ENCODE results near the gene MYO18B.
"Not testable (repeated sequence)": the region's sequence is repeated elsewhere in the genome, so short reads cannot be mapped to it uniquely, and the experiment has no call there.

The MYO18B gene, protein sequence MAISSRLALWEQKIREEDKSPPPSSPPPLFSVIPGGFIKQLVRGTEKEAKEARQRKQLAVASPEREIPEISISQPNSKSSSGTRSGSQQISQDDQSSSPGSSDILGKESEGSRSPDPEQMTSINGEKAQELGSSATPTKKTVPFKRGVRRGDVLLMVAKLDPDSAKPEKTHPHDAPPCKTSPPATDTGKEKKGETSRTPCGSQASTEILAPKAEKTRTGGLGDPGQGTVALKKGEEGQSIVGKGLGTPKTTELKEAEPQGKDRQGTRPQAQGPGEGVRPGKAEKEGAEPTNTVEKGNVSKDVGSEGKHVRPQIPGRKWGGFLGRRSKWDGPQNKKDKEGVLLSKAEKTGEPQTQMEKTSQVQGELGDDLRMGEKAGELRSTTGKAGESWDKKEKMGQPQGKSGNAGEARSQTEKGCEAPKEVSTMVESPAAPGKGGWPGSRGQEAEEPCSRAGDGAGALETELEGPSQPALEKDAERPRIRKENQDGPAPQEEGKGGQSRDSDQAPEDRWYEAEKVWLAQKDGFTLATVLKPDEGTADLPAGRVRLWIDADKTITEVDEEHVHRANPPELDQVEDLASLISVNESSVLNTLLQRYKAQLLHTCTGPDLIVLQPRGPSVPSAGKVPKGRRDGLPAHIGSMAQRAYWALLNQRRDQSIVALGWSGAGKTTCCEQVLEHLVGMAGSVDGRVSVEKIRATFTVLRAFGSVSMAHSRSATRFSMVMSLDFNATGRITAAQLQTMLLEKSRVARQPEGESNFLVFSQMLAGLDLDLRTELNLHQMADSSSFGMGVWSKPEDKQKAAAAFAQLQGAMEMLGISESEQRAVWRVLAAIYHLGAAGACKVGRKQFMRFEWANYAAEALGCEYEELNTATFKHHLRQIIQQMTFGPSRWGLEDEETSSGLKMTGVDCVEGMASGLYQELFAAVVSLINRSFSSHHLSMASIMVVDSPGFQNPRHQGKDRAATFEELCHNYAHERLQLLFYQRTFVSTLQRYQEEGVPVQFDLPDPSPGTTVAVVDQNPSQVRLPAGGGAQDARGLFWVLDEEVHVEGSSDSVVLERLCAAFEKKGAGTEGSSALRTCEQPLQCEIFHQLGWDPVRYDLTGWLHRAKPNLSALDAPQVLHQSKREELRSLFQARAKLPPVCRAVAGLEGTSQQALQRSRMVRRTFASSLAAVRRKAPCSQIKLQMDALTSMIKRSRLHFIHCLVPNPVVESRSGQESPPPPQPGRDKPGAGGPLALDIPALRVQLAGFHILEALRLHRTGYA (N-terminal part only)

GRCh38 chr22:25741692-25742626 is at the start of gene MYO18B:
Gene MYO18B, plus strand, starts transcription at chr22:25742188. Its CDS starts 18,905 bp downstream, at chr22:25761093.
- DNase-seq: no peak

GRCh38 chr22:25692397-25693267 is 49.4 kb upstream of the MYO18B start:
- no peak for DNase-seq

DNA sequence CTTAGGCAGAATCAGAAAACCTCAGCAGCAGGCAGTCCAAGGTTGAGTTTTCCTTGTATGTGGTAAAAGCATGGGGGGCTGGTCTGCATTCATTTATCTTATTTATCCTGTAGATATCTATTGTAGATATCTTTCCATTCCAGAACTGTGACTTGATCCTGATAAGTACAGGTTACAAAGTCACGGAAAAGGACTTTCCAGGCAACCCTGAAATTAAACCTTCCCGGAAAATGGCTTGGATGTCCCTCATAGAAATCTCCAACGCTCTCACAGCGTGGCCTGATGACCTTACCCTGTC is 48.8 kb upstream of the MYO18B start:
- no peak for DNase-seq

- DNase-seq: no peak
Measured at GRCh38 chr22:25694196-25694907, 47.6 kb upstream of the MYO18B start.

DNA sequence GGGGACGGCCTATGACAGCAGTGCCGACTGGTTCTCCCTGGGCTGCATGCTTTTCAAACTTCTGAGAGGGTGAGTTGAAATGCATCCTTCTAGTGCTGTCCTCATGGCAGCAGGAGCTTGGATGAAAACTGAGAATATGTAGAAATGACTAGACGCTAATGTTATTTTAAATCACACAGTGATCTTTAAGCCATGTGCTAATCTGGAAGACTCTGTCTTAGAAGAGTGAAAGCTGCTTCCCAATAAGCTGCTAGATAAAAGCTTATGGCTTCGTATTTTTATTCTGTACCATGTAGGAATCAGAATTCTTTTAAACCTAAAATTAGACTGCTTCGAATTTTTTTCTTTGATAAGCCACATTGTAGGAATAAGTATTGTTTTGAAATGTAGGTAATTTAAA is 46.8 kb upstream of the MYO18B start:
- DNase-seq: no peak

- DNase-seq: no peak
Measured at GRCh38 chr22:25696763-25697162, 45.2 kb upstream of the MYO18B start.

DNA sequence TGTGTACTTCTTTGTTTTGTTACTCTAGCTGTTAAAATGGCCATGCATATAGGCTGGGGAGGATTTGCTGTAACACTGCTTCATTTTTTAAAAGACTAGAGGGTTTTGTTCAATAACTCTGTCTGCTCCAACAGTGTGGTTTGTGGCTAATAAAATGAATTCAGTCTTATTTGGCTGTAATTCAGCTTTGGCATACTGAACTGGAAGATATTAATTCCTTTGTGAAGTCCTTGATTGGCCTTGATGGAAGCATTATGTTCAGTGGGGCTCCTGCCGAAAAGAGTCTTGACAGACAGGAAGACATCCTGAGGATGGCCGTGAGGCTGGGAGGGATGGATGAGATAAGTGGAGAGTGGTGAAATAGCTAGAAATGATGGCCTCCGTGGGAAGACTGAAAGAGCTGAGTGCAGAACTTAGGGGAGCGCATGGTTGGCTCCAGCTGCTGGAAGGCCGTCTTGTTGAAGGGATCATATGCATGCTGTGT is 44.8 kb upstream of the MYO18B start:
- DNase-seq: no peak

DNA sequence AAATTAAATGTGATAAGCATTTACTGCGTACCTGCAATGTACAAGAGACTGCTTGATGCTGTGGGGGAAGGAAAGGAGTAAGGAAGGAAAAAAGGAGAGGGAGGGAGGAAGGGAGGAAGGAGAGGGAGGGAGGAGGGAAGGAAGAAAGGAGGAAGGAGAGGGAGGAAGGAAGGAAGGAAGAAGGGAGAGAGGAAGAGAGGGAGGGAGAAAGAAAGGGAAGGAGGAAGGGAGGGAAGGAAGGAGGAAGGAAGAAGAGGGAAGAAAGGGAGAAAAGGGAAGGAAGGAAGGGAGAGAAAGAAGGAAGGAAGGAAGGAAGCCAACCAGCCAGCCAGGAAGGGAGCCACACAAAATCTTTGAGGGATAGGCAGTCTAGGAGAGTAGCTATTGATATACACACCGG is 44.0 kb upstream of the MYO18B start:
- no peak for DNase-seq

DNA sequence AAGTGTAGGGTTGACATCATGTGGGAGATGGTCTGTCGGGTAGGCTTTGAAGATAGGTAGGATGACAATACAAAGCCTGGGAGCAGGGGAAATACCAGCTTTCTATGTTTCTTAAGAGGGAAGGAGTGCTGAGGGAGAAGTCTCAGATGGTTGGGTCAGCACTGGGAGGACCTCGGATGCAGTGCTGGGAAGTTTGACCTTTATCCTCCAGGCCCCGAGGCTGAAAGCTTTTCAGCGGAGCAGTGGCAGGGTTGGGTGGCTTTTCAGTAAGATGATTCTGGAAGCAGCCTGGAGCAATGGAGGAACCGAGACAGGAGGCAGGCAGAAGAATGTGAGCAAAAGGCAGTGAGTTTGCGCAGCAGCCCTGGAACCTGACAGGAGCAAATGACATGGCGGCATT is 43.5 kb upstream of the MYO18B start:
- no peak for DNase-seq

- DNase-seq: no peak
Measured at GRCh38 chr22:25698978-25699377, 43.0 kb upstream of the MYO18B start.

DNA sequence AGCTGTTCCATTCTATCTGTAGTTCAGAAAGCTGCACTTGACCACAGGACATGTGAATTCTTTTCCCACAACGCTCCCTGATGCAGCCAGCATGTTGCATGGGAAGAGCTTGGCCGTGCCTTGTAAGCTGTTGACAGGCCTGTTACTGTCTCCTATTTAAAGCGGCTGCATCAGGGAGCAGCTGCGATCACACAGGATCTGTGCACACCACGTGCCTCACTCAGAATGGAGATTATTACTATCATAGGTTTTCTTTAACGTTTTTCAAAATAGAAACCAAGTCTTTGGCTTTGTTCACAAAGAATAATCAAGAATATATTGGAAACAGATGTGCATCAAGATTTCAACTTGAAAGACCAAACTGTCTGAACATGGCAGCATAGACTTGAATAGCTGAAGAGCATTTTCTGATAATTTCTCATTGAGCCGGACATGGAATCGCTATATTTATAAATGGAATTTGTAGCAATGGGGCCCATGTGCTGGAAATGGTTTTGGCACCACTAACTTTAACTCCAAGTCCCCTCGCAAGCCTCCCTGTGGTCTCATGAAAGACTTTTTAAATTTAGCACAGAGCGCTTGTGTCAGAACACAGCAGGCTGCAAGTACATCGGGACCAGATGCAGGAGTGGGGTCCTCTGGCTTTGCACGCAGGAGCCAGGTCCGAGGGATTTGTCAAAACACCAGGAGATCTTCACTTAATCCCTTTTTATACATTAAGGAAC is 40.8 kb upstream of the MYO18B start:
- no peak for DNase-seq

DNA sequence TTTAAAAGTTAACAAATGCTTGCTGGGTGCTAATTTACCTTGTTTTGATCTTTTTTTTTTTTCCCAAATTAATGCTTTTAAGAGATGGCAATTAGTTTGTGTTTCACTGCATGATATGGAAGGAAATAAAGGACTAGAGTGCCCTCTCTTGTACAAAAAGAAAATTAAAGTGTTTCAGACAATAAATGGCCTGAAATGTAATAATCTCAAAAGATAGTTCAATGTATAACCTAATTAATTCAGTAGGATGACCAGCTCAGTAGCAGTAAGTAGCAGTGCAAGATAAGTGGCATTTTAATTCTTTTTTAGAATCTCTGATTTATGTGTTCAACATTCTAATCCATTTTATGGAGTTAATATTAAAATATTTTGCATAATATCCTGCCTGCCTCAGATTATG is 39.9 kb upstream of the MYO18B start:
- DNase-seq: no peak

DNA sequence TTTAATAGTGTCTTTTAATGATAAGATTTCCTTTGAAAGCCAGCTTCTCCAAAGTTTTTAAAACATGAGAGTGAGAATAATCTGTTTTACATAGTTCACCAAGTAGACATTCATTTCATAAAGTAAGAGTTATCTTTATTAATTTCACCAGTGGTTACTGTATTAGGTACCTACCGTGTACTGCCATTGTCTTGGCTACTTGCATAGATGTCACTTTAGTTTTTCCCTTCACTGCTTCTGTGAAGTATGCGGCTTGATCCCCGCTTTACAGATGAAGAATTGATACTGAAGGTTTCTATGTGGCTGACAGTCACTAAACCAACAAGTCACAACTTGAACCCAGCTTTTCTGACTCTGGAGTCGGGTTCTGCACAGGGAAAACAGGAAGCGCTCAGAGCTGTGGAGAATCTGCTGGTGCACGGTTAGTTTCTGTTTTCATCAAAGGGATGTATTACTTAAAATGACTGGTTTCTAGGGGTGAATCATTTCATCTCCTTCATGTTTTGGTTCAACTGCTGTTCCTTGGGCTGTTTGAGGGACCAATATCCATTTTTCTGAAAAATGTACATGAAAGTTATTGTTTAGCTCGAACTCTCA is 39.3 kb upstream of the MYO18B start:
- DNase-seq: no peak

DNA sequence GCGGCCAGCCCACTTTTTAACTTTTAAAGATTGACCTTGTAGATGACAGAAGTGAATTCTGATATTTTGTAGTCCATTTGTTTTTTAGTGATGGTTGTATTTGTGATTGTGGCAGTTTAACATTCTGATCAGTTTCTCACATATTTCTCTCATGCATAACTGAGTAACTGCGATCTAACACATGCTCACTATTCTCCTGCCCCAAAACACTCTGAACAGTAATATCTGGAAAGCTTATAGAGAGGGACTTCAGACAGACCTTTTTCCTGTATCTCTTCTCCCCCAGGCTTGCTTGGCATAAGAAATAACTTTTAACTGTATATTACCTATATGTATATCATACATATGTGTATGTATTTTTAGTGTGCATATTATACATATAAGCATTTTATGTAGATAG is 37.3 kb upstream of the MYO18B start:
- no peak for DNase-seq

DNA sequence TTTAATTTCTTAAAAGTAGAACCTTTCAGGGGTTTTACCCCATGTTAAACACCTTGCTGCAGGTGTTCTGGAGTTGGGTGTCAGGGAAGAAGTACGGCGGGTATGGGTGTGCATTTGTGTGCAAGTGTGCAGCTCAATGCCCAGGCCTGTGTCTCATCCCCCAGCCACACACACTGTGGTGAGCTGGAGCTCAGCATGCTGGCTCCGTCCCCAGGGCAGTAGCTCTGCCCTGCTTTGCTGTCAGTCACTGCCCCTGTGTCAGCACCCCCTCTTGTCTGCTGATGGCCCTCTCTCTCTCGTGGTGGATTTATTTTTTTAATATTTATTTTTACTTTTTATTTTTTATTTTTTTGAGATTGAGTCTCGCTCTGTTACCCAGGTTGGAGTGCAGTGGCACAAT is 35.8 kb upstream of the MYO18B start:
- DNase-seq: no peak

GRCh38 chr22:25708430-25708829 is 33.6 kb upstream of the MYO18B start:
- not testable (repeated sequence) for DNase-seq

DNA sequence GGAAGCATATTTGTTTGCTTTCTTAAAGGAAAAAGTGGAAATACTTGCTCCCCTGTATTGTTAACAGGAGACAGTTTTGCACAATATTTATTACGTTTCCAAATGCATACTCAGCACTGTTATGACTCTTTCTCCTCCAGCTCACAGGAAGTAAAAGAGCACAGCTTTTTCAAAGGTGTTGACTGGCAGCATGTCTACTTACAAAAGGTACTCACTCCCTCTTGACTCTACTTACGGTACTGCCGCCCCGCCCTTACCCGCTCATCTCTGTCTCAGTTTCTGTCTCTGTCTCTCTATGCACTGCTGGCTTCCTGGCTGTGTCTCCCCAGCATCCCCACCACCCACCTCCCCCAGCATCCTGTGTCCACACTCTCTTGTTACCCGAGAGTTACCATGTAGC is 32.2 kb upstream of the MYO18B start:
- DNase-seq: no peak

GRCh38 chr22:25710501-25710900 is 31.5 kb upstream of the MYO18B start:
- no peak for DNase-seq

DNA sequence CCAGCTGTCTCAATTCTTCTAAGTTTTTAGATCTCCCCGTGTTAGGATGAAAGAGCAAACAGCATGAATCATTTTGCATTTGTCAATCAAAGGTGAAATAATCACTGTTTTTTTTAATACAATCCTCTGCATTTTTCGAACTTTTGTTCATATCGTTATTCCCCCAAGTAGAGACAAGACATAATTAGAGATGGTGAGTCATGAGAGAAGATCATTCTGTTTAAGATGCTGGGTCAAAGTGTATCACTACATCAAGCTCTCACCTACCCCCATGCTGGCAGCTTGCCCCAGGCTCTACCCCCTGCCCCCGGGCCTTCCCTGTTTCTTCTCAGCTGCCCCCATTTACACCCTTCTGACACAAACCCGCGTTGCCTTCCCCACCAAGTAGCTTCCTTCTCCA is 30.5 kb upstream of the MYO18B start:
- no peak for DNase-seq
